PC-9 (cell line): Measurements from ENCODE around the gene CYP4F11. TPM values are rescaled to one million over a fixed set of nuclear protein-coding genes. Genes with fewer than 3 reads are reported as not detected.

Experiments used
- BruUV-seq: library from RNA; stranded (reverse); fragments of 400-500 nt; replicated peaks from 2 replicates; lab custom pipeline; 2021; lab: Mats Ljungman, UMichigan
- CTCF ChIA-PET: fragments of 300-600 bp; sonication (Branson Sonifier 250); formaldehyde crosslinking; loops from one replicate; lab custom pipeline; 2022; ENCODE audit warnings: antibody characterized with exemption; lab: Charles Lee
- POLR2A ChIA-PET: fragments of 300-600 bp; sonication (Branson Sonifier 250); formaldehyde crosslinking; loops from one replicate; lab custom pipeline; 2022; ENCODE audit warnings: antibody characterized with exemption; ENCODE audit not compliant: unreplicated experiment; lab: Charles Lee
- DNase-seq, 2 experiments: peaks; one replicate each; pipeline versions ENCODE4 v3.0.0 to v3.0.0-alpha.2; 2015 to 2022; ENCODE audit warnings: mixed read lengths in 1 of 2
- H2AFZ ChIP-seq: fragments of 200-600 bp; sonication (generic); 2 replicates; pipeline ENCODE4 v1.8.1; 2017; ENCODE audit warnings: antibody characterized with exemption
- H3F3A ChIP-seq: fragments of 200-600 bp; sonication (generic); 2 replicates; pipeline ENCODE4 v1.8.1; 2017; ENCODE audit warnings: antibody characterized with exemption, mild to moderate bottlenecking, low read depth; ENCODE audit not compliant: insufficient read depth
- H3K27ac ChIP-seq: fragments of 200-600 bp; sonication (generic); 2 replicates; pipeline ENCODE4 v1.6.1; 2016; ENCODE audit warnings: mixed run types
- H3K27me3 ChIP-seq: fragments of 200-600 bp; sonication (generic); 2 replicates; pipeline ENCODE4 v1.6.1; 2016; ENCODE audit warnings: low read depth, mixed run types; ENCODE audit not compliant: insufficient read depth
- H3K36me3 ChIP-seq: fragments of 200-600 bp; sonication (generic); 2 replicates; pipeline ENCODE4 v1.6.1; 2016; ENCODE audit warnings: low read depth, mixed run types
- H3K4me1 ChIP-seq: fragments of 200-600 bp; sonication (generic); replicated peaks from 2 replicates; pipeline ENCODE4 v1.6.1; 2016; ENCODE audit warnings: mixed run types; ENCODE audit not compliant: insufficient read depth
- H3K4me2 ChIP-seq: fragments of 200-600 bp; sonication (generic); 2 replicates; pipeline ENCODE4 v1.6.1; 2017; ENCODE audit warnings: mixed run types
- H3K4me3 ChIP-seq: fragments of 200-600 bp; sonication (generic); 2 replicates; pipeline ENCODE4 v1.6.1; 2016; ENCODE audit warnings: mixed run types
- H3K79me2 ChIP-seq: fragments of 200-600 bp; sonication (generic); 2 replicates; pipeline ENCODE4 v1.6.1; 2017; ENCODE audit warnings: low read depth, mixed run types
- H3K9me2 ChIP-seq: fragments of 200-600 bp; sonication (generic); 2 replicates; pipeline ENCODE4 v1.8.1; 2017; ENCODE audit warnings: mild to moderate bottlenecking; ENCODE audit not compliant: insufficient read depth
- H3K9me3 ChIP-seq: fragments of 200-600 bp; sonication (generic); 2 replicates; pipeline ENCODE4 v1.8.1; 2016; ENCODE audit warnings: low read depth; ENCODE audit not compliant: insufficient read depth
- H4K20me1 ChIP-seq: fragments of 200-600 bp; sonication (generic); 2 replicates; pipeline ENCODE4 v1.8.1; 2017; ENCODE audit not compliant: insufficient read depth
- EZH2 ChIP-seq: fragments of 200-600 bp; sonication (generic); IDR thresholded peaks from 2 replicates; pipeline ENCODE4 v1.8.0; 2017; ENCODE audit warnings: antibody characterized with exemption, low read depth
- intact Hi-C: fragments of 100-400 bp; cut with micrococcal nuclease; formaldehyde crosslinking; loops from one replicate; pipeline ENCODE4 v1.10.0; 2022; ENCODE audit not compliant: unreplicated experiment
- total RNA-seq: library from RNA; stranded (reverse); gene quantifications from 2 replicates; pipeline ENCODE4 v1.2.3, GENCODE V29; 2021
- TF ChIP-seq, protein P1 (sequence below): fragments of 200-600 bp; sonication (generic); conservative IDR thresholded peaks from 2 replicates; pipeline ENCODE4 v1.6.1; 2017; ENCODE audit warnings: mixed run types, antibody characterized with exemption, mild to moderate bottlenecking, moderate library complexity

CYP4F11 gene
- total RNA-seq, 1 experiment from 2014 or later, result 187 TPM

DNA sequence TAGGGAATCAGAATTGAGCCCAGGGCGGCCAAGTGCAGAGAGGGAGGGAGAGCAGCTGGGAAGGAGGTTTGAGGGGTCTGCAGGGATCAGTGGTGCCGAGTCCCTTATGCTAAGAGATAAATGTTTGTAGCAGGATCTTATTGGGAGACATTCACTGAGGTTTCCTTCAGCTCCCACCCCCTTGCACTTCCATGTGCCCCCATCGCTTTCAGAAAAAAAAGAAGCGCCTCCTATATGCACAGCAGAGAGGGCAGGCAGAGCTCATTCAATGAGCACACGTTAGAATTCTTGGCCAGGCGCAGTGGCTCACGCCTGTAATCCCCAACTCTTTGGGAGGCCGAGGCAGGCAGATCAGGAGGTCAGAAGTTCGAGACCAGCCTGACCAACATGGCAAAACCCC lies 64.5 kb downstream of the CYP4F11 start:
- BruUV-seq, result no TSS peak
- H3F3A ChIP-seq, result peaks cover 21% of the 10 kb centered on the region

DNA sequence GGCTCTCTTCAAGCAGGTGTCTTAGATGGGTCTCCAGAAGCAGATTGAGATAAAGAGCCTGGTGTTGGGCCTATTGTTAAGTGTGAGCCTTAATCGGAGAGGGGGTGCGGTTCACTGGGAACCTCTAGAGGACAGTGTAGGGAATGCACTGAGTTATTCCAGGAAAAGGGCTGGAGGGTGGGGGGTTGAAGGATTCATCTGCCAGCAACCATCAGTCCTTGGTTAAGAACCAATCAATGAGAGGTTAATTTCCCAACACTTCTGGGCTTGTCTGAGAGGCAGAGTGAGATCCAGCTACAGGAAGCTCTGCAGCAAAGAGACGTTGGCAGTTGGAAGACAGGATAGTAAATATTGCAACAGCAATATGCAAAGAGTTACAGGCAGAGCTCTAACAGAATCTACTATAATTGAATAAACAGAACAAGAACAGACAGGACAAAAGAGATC lies 65.2 kb downstream of the CYP4F11 start:
- Histone ChIP-seq H3F3A (peaks cover 21% of the 10 kb centered on the region), H3K36me3 (no peaks in the 10 kb centered on the region), H3K79me2 (no peaks in the 10 kb centered on the region), H4K20me1 (no peaks in the 10 kb centered on the region), H3K9me2 (no peaks in the 10 kb centered on the region), H3K4me1 (peaks cover 16% of the 10 kb centered on the region), H3K9me3 (no peaks in the 10 kb centered on the region), H3K27me3 (no peaks in the 10 kb centered on the region), H3K27ac (no peak overlapping the region), H3K4me2 (0 out of 2 replicates have a peak overlapping the region, but pooled peaks have one; percentile 0), H3K4me3 (no peak overlapping the region), H2AFZ (no peak overlapping the region)
- TF ChIP-seq, protein P1, sequence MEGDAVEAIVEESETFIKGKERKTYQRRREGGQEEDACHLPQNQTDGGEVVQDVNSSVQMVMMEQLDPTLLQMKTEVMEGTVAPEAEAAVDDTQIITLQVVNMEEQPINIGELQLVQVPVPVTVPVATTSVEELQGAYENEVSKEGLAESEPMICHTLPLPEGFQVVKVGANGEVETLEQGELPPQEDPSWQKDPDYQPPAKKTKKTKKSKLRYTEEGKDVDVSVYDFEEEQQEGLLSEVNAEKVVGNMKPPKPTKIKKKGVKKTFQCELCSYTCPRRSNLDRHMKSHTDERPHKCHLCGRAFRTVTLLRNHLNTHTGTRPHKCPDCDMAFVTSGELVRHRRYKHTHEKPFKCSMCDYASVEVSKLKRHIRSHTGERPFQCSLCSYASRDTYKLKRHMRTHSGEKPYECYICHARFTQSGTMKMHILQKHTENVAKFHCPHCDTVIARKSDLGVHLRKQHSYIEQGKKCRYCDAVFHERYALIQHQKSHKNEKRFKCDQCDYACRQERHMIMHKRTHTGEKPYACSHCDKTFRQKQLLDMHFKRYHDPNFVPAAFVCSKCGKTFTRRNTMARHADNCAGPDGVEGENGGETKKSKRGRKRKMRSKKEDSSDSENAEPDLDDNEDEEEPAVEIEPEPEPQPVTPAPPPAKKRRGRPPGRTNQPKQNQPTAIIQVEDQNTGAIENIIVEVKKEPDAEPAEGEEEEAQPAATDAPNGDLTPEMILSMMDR, result peak; percentile 91
- TF ChIP-seq EZH2, result no peak
- ChIA-PET POLR2A (no interaction called here), CTCF (interaction anchor here (0.6 kb wide), 1 partner anchor 1005 kb away, joined by 3 read pairs; no protein-coding TSS in a partner anchor)
- DNase-seq, result peak; percentile 58 to 81
- no TSS peak for BruUV-seq
- intact Hi-C loops, result loop anchor here (1.0 kb wide), 2 partner anchors 54 to 240 kb away; partner anchors contain the start of gene OR10H1

More for the DNA sequence above, 64.5 kb downstream of the CYP4F11 start:
- no peak overlapping the region for H3K27ac ChIP-seq
- CTCF ChIA-PET, result no interaction called here
- H3K79me2 ChIP-seq, result no peaks in the 10 kb centered on the region
- no peaks in the 10 kb centered on the region for H3K36me3 ChIP-seq
- no peaks in the 10 kb centered on the region for H3K9me2 ChIP-seq
- TF ChIP-seq, protein P1, result no peak
- no peak for TF ChIP-seq EZH2
- H3K27me3 ChIP-seq, result no peaks in the 10 kb centered on the region
- H3K9me3 ChIP-seq, result no peaks in the 10 kb centered on the region
- H3K4me2 ChIP-seq, result no peak overlapping the region
- no peak for DNase-seq
- H3K4me1 ChIP-seq, result peaks cover 16% of the 10 kb centered on the region
- POLR2A ChIA-PET, result no interaction called here
- H4K20me1 ChIP-seq, result no peaks in the 10 kb centered on the region
- intact Hi-C loops, result loop anchor here (1.0 kb wide), 2 partner anchors 55 to 241 kb away; partner anchors contain the start of gene OR10H1
- H3K4me3 ChIP-seq, result no peak overlapping the region
- H2AFZ ChIP-seq, result no peak overlapping the region

DNA sequence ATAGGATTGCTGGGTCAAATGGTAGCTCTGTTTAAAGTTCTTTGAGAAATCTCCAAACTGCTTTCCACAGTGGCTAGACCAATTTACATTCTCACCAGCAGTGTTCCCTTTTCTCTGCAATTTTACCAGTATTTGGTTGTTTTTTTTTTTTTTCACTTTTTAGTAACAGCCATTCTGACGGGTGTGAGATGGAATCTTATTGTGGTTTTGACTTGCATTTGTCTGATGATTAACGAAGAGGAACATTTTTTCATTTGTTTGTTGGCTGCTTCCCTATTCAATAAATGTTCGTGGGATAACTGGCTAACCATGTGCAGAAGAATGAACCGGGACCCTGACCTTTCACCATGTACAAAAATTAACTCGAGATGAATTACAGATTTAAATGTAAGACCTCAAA lies 67.7 kb downstream of the CYP4F11 start:
- TF ChIP-seq EZH2, result no peak
- TF ChIP-seq, protein P1, result no peak
- H3K4me3 ChIP-seq, result no peak overlapping the region
- peaks cover 6% of the 10 kb centered on the region; the same call in 1 of the 2 replicates for H3K4me1 ChIP-seq
- no peaks in the 10 kb centered on the region for H3K79me2 ChIP-seq
- ChIA-PET CTCF (interaction anchor here (0.7 kb wide), 1 partner anchor 111 kb away, joined by 3 read pairs; no protein-coding TSS in a partner anchor), POLR2A (no interaction called here)
- no peaks in the 10 kb centered on the region for H4K20me1 ChIP-seq
- H3K4me2 ChIP-seq, result no peak overlapping the region
- H3K36me3 ChIP-seq, result no peaks in the 10 kb centered on the region
- no peaks in the 10 kb centered on the region for H3K9me3 ChIP-seq
- intact Hi-C loops, result no loop called here
- no peaks in the 10 kb centered on the region for H3K27me3 ChIP-seq
- peaks cover 13% of the 10 kb centered on the region for H3F3A ChIP-seq
- DNase-seq, result no peak
- no peaks in the 10 kb centered on the region for H3K9me2 ChIP-seq
- no peak overlapping the region for H2AFZ ChIP-seq
- BruUV-seq, result no TSS peak
- H3K27ac ChIP-seq, result no peak overlapping the region
